ENCODE data around the gene PRKACG. TPM values are rescaled to one million over a fixed set of nuclear protein-coding genes. Genes with fewer than 3 reads are reported as not detected.
A peak's percentile ranks its signal among the peaks of the same experiment; 100 is the strongest.

The PRKACG gene
- total and polyA plus RNA-seq, 2 of the 8 experiments (the other 6 are each of a cell fraction or from before 2014, with no cell fraction given), result not detected

- H3K79me2 ChIP-seq (ENCODE audit: control insufficient read depth in 1 of 2, insufficient read depth in 2 of 2, low read length in 2 of 2), result no peaks in the 10 kb centered on the region
- H3K9me3 ChIP-seq (ENCODE audit: insufficient read depth in 2 of 2, low read depth in 1 of 2, low read length in 1 of 2), result peaks cover 0 to 8% of the 10 kb centered on the region in 2 experiments; a peak in 1 of 4 replicates
- H2BK120ac ChIP-seq (replicated peaks; ENCODE audit: low read depth, low read length), result no peak overlapping the region
- no peak overlapping the region for H4K91ac ChIP-seq (replicated peaks; ENCODE audit: insufficient read length, low read length)
- WGBS, 2 experiments (ENCODE audit: extremely low coverage in 1 of 2, insufficient coverage in 1 of 2, insufficient read length in 1 of 2, insufficient replicate concordance in 2 of 2, low coverage in 1 of 2, low lambda C conversion rate in 2 of 2, missing lambda C conversion rate in 1 of 2), result 95% methylated on average over 26 of the region's 26 CpGs; no CpG with 5 or more reads in 1 of the 2 experiments
- no peak overlapping the region for H3K4me3 ChIP-seq (ENCODE audit: extremely low read depth in 1 of 4, insufficient read depth in 2 of 4, low read depth in 3 of 4, low read length in 4 of 4)
- no peak overlapping the region for H3K56ac ChIP-seq (replicated peaks; ENCODE audit: insufficient read length, low read depth, low read length)
- DNase-seq (ENCODE audit: low read depth in 1 of 2, low spot score in 2 of 2), result no peak
- peak overlapping the region; percentile 49 for H3K4ac ChIP-seq (replicated peaks; ENCODE audit: insufficient read length, low read depth, low read length)
- H3K79me1 ChIP-seq (ENCODE audit: low read depth, low read length), result no peaks in the 10 kb centered on the region
- peaks cover 0 to 9% (median 6%) of the 10 kb centered on the region in 4 experiments; a peak in 4 of 7 replicates for H3K4me1 ChIP-seq (replicated peaks in 1 of 4; ENCODE audit: control insufficient read depth in 3 of 4, insufficient read depth in 4 of 4, low read length in 3 of 4)
- no peak overlapping the region for H3K4me2 ChIP-seq (ENCODE audit: insufficient read depth in 1 of 2, low read depth in 2 of 2, low read length in 2 of 2)
- FAIRE-seq, result no peak
- no peak overlapping the region for H3K14ac ChIP-seq (ENCODE audit: insufficient read length)
- H2BK15ac ChIP-seq (ENCODE audit: low read length), result no peak overlapping the region
- H2BK20ac ChIP-seq (ENCODE audit: low read length), result no peak overlapping the region
- H4K5ac ChIP-seq (ENCODE audit: insufficient read length, low read depth, low read length), result no peak overlapping the region
- H3K18ac ChIP-seq (ENCODE audit: extremely low read depth, low read length), result no peak overlapping the region
- no peak overlapping the region for H2AK5ac ChIP-seq (ENCODE audit: low read depth, low read length)
- H3K23ac ChIP-seq (ENCODE audit: insufficient read length), result no peak overlapping the region
- H2BK12ac ChIP-seq (ENCODE audit: low read depth, low read length), result no peak overlapping the region
- ChIA-PET CTCF (ENCODE audit: partially characterized antibody) (interaction anchor here (0.6 to 2.5 kb wide), 5 partner anchors 14 to 596 kb away, joined by 3 to 8 read pairs (median 4); partner anchors contain the start of gene FXN), POLR2A (ENCODE audit: partially characterized antibody) (no interaction called here)
- no peaks in the 10 kb centered on the region for H3K23me2 ChIP-seq (ENCODE audit: low read depth, low read length)
- 0 out of 2 replicates have a peak overlapping the region, but pooled peaks have one; percentile 10 for H4K8ac ChIP-seq (ENCODE audit: extremely low read depth, insufficient read depth, low read length)
- no peak overlapping the region for H3K27ac ChIP-seq (ENCODE audit: low read depth, low read length)
- no peak overlapping the region for H2BK5ac ChIP-seq (ENCODE audit: low read depth, low read length)
- H4K20me1 ChIP-seq (replicated peaks in 1 of 2; ENCODE audit: control insufficient read depth in 1 of 2, insufficient read depth in 2 of 2, low read length in 2 of 2), result no peaks in the 10 kb centered on the region
- no peak overlapping the region for H2AFZ ChIP-seq (ENCODE audit: low read length)
- no peak overlapping the region for H3K9ac ChIP-seq (replicated peaks in 1 of 4; ENCODE audit: extremely low read depth in 1 of 4, low read depth in 3 of 4, low read length in 3 of 4)
- H3K27me3 ChIP-seq (replicated peaks in 1 of 4; ENCODE audit: control insufficient read depth in 3 of 4, extremely low read depth in 1 of 4, insufficient read depth in 3 of 4, low read length in 3 of 4), result no peaks in the 10 kb centered on the region; a peak in 1 of 7 replicates
- no peaks in the 10 kb centered on the region for H3K36me3 ChIP-seq (ENCODE audit: control insufficient read depth in 2 of 4, insufficient read depth in 4 of 4, low read length in 3 of 4)
- TF ChIP-seq RXRA (IDR thresholded peaks at IDR 0.05; ENCODE audit: insufficient read depth, low read depth, low read length) (no peak), CHD2 (IDR thresholded peaks at IDR 0.05; ENCODE audit: low read length) (no peak), MAFK (IDR thresholded peaks at IDR 0.05; ENCODE audit: low read depth, low read length) (no peak), POLR2A (IDR thresholded peaks at IDR 0.05; ENCODE audit: control extremely low read depth in 1 of 2, low read depth in 2 of 2, low read length in 2 of 2) (no peak), BCL11A (IDR thresholded peaks at IDR 0.05; ENCODE audit: low read depth in 2 of 2, low read length in 2 of 2) (no peak), CHD1 (IDR thresholded peaks at IDR 0.05; ENCODE audit: low read depth, low read length) (no peak), KDM5A (IDR thresholded peaks at IDR 0.05; ENCODE audit: low read length) (no peak), NANOG (IDR thresholded peaks at IDR 0.05; ENCODE audit: insufficient read depth, low read depth, low read length, poor library complexity, severe bottlenecking) (no peak), CTCF (IDR thresholded peaks at IDR 0.05; ENCODE audit: control extremely low read depth in 1 of 3, insufficient read depth in 1 of 3, low read depth in 1 of 3, low read length in 3 of 3) (no peak), SUZ12 (IDR thresholded peaks at IDR 0.05; ENCODE audit: low read length) (no peak), SIRT6 (IDR thresholded peaks at IDR 0.05; ENCODE audit: low read length) (no peak), TAF1 (IDR thresholded peaks at IDR 0.05; ENCODE audit: low read depth, low read length) (no peak), PHF8 (conservative IDR thresholded peaks at IDR 0.05; ENCODE audit: low read depth, low read length) (no peak)
These were observed 558 bp downstream of the PRKACG start for GRCh38 chr9:69013382-69013727.

All from H1 (cell line).